Measurements from ENCODE around the gene HORMAD1.
A peak's percentile ranks its signal among the peaks of the same experiment; 100 is the strongest.

The HORMAD1 gene

DNA sequence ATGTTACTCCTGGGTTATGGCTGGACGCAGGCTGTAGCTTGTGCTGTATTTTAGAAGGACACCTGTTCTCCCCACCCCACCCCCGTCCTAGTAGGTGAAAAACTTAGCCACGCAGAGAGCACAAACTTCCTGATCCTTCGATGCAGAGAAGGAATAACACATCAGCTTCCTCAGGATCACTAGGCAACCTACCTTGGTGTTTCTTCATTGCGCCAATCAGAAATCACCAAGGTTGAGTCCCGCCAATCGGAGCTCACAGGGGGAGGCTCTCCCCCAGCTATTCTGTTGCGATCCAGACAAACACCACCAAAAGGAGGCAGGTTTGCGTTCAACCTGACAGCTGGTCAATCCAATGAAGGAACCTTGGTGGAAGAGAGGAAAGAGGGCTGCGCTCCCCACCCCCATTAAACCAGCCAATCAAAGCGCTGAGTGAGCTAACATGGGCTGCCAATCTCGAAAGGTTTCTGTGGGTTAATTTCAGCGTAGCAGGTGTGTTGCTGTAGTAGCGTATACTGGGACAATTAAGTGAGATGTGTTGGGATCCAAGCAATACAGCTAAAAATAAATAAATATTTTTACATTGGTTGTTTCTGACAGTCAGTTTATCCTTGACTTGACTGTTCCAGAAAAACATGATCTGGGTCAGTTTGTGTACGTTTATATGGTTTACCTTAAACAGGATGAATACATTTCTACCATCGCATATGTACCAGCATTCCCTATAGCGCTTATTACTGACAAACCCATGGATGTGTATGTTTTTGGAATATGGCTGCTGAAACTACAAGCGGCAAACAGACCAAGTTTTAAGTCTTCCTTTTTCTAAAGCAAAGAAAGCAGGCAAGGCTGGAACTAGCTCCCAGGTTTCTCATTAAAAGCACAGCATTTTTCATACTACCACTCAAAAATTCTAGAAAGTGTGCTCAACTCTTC lies 23.4 kb downstream of the HORMAD1 start, which contains the start of gene GOLPH3L (continued):
- TF ChIP-seq, protein P1, sequence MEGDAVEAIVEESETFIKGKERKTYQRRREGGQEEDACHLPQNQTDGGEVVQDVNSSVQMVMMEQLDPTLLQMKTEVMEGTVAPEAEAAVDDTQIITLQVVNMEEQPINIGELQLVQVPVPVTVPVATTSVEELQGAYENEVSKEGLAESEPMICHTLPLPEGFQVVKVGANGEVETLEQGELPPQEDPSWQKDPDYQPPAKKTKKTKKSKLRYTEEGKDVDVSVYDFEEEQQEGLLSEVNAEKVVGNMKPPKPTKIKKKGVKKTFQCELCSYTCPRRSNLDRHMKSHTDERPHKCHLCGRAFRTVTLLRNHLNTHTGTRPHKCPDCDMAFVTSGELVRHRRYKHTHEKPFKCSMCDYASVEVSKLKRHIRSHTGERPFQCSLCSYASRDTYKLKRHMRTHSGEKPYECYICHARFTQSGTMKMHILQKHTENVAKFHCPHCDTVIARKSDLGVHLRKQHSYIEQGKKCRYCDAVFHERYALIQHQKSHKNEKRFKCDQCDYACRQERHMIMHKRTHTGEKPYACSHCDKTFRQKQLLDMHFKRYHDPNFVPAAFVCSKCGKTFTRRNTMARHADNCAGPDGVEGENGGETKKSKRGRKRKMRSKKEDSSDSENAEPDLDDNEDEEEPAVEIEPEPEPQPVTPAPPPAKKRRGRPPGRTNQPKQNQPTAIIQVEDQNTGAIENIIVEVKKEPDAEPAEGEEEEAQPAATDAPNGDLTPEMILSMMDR (tag by site-specific recombination; IDR thresholded peaks at IDR 0.05), result no peak
- no peak for TF ChIP-seq ZNF571 (tag by site-specific recombination; IDR thresholded peaks at IDR 0.05)
- TF ChIP-seq ZNF600 (tag by site-specific recombination; IDR thresholded peaks at IDR 0.05), result no peak
- TF ChIP-seq ZFP37 (tag by site-specific recombination; IDR thresholded peaks at IDR 0.05), result no peak
- TF ChIP-seq ZNF621 (tag by site-specific recombination; IDR thresholded peaks at IDR 0.05), result no peak
- TF ChIP-seq, protein P2, sequence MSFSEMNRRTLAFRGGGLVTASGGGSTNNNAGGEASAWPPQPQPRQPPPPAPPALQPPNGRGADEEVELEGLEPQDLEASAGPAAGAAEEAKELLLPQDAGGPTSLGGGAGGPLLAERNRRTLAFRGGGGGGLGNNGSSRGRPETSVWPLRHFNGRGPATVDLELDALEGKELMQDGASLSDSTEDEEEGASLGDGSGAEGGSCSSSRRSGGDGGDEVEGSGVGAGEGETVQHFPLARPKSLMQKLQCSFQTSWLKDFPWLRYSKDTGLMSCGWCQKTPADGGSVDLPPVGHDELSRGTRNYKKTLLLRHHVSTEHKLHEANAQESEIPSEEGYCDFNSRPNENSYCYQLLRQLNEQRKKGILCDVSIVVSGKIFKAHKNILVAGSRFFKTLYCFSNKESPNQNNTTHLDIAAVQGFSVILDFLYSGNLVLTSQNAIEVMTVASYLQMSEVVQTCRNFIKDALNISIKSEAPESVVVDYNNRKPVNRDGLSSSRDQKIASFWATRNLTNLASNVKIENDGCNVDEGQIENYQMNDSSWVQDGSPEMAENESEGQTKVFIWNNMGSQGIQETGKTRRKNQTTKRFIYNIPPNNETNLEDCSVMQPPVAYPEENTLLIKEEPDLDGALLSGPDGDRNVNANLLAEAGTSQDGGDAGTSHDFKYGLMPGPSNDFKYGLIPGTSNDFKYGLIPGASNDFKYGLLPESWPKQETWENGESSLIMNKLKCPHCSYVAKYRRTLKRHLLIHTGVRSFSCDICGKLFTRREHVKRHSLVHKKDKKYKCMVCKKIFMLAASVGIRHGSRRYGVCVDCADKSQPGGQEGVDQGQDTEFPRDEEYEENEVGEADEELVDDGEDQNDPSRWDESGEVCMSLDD (tag by site-specific recombination; IDR thresholded peaks at IDR 0.05), result no peak
- no peak for TF ChIP-seq ZBTB48 (tag by site-specific recombination; IDR thresholded peaks at IDR 0.05)
- TF ChIP-seq, protein P3, sequence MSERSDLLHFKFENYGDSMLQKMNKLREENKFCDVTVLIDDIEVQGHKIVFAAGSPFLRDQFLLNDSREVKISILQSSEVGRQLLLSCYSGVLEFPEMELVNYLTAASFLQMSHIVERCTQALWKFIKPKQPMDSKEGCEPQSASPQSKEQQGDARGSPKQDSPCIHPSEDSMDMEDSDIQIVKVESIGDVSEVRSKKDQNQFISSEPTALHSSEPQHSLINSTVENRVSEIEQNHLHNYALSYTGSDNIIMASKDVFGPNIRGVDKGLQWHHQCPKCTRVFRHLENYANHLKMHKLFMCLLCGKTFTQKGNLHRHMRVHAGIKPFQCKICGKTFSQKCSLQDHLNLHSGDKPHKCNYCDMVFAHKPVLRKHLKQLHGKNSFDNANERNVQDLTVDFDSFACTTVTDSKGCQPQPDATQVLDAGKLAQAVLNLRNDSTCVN (tag by site-specific recombination; optimal IDR thresholded peaks at IDR 0.05), result no peak
- TF ChIP-seq ZNF624 (tag by site-specific recombination; IDR thresholded peaks at IDR 0.05), result no peak
- no peak for TF ChIP-seq ZIC2 (tag by site-specific recombination; IDR thresholded peaks at IDR 0.05)

DNA sequence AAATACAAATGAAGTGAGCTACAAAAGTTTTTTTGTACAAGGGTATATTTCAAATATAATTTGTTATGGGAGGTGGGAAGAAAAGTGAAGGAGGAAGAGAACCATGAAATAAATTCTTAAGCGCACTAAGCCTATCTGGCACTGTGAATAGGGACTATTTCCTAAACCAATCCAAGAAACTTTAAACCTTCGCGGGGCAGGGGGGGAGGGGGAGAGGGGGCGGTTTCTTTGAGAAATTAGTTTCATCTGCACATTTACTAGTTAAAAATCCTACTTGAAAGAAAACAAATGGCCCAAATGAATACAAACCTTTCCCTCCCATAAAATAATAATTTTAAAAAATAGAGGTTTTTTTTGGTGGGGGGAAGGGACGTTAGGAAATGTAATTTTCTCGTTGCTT lies 24.1 kb downstream of the HORMAD1 start:
- POLR2A ChIA-PET, result interaction anchor here (0.8 to 2.6 kb wide), 9 partner anchors 67 to 478 kb away, joined by 3 to 30 read pairs (median 4); partner anchors contain the start of genes ENSA and MCL1
- 0 out of 2 replicates have a peak overlapping the region, but pooled peaks have one; percentile 29 for H3K27ac ChIP-seq (ENCODE audit: extremely low read depth, low read depth, low read length)
- peaks cover 20 to 27% of the 10 kb centered on the region in 2 experiments for H3K36me3 ChIP-seq (ENCODE audit: control insufficient read depth in 2 of 2, insufficient read depth in 1 of 2, low read length in 2 of 2)
- no peak for TF ChIP-seq ZNF48 (tag by site-specific recombination; IDR thresholded peaks at IDR 0.05)
- no peak for TF ChIP-seq ZNF221 (tag by site-specific recombination; IDR thresholded peaks at IDR 0.05; ENCODE audit: borderline replicate concordance)
- TF ChIP-seq ZNF423 (tag by site-specific recombination; IDR thresholded peaks at IDR 0.05), result no peak
- TF ChIP-seq, protein P4, sequence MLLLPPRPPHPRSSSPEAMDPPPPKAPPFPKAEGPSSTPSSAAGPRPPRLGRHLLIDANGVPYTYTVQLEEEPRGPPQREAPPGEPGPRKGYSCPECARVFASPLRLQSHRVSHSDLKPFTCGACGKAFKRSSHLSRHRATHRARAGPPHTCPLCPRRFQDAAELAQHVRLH (tag by site-specific recombination; IDR thresholded peaks at IDR 0.05), result no peak
- no peak for TF ChIP-seq ZNF211 (tag by site-specific recombination; IDR thresholded peaks at IDR 0.05; ENCODE audit: low read depth)
- no peak for TF ChIP-seq ZEB2 (tag by site-specific recombination; IDR thresholded peaks at IDR 0.05)
- no peak for TF ChIP-seq ZIC2 (tag by site-specific recombination; IDR thresholded peaks at IDR 0.05)
- TF ChIP-seq, protein P5, sequence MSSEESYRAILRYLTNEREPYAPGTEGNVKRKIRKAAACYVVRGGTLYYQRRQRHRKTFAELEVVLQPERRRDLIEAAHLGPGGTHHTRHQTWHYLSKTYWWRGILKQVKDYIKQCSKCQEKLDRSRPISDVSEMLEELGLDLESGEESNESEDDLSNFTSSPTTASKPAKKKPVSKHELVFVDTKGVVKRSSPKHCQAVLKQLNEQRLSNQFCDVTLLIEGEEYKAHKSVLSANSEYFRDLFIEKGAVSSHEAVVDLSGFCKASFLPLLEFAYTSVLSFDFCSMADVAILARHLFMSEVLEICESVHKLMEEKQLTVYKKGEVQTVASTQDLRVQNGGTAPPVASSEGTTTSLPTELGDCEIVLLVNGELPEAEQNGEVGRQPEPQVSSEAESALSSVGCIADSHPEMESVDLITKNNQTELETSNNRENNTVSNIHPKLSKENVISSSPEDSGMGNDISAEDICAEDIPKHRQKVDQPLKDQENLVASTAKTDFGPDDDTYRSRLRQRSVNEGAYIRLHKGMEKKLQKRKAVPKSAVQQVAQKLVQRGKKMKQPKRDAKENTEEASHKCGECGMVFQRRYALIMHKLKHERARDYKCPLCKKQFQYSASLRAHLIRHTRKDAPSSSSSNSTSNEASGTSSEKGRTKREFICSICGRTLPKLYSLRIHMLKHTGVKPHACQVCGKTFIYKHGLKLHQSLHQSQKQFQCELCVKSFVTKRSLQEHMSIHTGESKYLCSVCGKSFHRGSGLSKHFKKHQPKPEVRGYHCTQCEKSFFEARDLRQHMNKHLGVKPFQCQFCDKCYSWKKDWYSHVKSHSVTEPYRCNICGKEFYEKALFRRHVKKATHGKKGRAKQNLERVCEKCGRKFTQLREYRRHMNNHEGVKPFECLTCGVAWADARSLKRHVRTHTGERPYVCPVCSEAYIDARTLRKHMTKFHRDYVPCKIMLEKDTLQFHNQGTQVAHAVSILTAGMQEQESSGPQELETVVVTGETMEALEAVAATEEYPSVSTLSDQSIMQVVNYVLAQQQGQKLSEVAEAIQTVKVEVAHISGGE (tag by site-specific recombination; conservative IDR thresholded peaks at IDR 0.05; ENCODE audit: low read depth), result 0 out of 2 replicates have a peak, but pooled peaks have one; percentile 11
- no peaks in the 10 kb centered on the region for H3K9me3 ChIP-seq (ENCODE audit: control insufficient read depth, insufficient read depth, low read depth, low read length)
- H3K4me1 ChIP-seq (ENCODE audit: control insufficient read depth, insufficient read depth, low read length), result no peaks in the 10 kb centered on the region
- CTCF ChIA-PET, result interaction anchor here (1.0 to 1.3 kb wide), 3 partner anchors 10 to 136 kb away, joined by 5 to 6 read pairs (median 5); no protein-coding TSS in a partner anchor
- peak overlapping the region; percentile 63 for H3K4me3 ChIP-seq (ENCODE audit: low read depth, low read length)

Measured in HEK293 (cell line).